AG08396 (cell line): Measurements from ENCODE around the gene SSR4.
A peak's percentile ranks its signal among the peaks of the same experiment; 100 is the strongest.

ENCODE experiments used
- DNase-seq: peaks from one replicate; pipeline ENCODE4 v3.0.0; 2012; ENCODE audit warnings: low spot score, mixed read lengths

Gene SSR4

DNA sequence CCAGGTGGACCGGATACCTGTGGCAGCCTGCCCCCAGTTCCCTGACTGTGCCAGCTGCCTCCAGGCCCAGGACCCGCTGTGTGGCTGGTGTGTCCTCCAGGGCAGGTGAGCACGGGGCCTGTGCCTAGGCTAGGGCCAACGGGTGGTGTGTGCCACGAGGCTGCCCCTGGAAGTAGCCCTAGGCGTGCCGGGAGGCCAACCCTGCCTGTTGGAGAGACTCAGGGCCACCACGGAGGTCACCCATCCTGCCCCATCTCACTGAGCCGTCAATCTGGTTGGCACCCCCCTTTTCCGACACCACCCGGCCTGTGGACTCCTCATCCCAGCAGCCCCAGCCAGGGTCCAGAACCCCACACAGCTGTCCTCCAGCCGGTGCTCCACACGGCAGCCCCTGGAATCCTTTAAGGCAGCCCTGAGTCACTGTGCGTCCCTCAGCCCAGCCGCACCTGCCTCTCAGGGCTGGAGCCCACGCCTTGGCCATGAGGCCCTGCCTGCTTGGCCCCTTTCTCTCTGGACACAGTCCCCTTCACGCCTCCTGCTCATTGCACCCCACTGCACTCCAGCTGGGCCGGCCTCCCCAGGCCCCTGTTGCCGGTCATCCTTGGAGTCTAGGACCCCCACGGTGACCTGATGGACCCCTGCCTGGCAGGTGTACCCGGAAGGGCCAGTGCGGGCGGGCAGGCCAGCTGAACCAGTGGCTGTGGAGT, 25.2 kb upstream of the SSR4 start:
- no peak for DNase-seq

DNA sequence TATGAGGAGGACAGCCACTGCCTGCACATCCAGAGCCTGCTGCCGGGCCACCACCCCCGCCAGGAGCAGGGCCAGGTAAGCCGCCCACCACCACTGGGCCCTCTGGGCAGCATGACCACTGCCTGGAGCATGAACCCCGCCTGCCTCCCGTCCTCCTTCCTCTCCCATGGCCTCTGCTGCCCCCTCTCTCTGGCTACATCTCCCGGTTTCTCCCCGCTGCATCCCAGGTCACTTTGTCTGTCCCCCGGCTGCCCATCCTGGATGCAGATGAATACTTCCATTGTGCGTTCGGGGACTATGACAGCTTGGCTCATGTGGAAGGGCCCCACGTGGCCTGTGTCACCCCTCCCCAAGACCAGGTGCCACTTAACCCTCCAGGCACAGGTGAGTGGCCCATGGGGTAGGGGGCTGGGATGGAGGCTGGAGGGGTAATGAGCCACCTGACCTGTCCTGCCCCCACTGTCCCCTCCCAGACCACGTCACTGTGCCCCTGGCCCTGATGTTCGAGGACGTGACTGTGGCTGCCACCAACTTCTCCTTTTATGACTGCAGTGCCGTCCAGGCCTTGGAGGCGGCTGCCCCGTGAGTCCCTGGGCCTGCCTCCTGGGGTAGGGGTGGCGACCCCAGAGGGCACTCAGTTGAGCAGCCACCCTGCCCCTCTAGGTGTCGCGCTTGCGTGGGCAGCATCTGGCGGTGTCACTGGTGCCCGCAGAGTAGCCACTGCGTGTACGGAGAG, 24.4 kb upstream of the SSR4 start:
- DNase-seq: peak; percentile 14

DNA sequence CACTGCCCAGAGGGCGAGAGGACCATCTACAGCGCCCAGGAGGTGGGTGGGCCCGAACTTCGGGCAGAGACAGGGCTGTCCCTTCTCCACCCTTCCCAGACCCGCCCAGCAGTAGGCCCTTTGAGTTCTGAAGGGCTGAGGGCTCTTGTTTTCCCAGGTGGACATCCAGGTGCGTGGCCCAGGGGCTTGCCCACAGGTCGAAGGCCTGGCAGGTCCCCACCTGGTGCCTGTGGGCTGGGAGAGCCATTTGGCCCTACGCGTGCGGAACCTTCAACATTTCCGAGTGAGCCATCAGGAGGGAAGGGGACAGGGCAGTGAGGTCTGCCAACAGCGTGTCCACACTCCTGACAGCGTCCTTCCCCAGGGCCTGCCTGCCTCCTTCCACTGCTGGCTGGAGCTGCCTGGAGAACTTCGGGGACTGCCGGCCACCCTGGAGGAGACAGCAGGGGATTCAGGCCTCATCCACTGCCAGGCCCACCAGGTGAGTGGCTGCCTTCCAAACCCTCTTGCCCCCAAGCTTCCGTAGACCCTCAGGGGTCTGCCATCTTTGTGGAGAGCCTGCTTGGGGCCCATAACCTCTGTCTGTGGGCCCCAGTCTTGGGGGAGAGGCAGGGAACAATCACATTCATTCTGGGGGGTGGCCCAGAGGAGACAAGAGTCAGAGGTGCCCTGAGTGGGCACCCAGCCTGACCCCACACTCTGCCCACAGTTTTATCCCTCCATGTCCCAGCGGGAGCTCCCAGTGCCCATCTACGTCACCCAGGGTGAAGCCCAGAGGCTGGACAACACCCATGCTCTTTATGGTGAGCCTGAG, 23.7 kb upstream of the SSR4 start:
- DNase-seq: peak; percentile 17

GRCh38 chrX:153771415-153772315, 22.8 kb upstream of the SSR4 start:
- no peak for DNase-seq

DNA sequence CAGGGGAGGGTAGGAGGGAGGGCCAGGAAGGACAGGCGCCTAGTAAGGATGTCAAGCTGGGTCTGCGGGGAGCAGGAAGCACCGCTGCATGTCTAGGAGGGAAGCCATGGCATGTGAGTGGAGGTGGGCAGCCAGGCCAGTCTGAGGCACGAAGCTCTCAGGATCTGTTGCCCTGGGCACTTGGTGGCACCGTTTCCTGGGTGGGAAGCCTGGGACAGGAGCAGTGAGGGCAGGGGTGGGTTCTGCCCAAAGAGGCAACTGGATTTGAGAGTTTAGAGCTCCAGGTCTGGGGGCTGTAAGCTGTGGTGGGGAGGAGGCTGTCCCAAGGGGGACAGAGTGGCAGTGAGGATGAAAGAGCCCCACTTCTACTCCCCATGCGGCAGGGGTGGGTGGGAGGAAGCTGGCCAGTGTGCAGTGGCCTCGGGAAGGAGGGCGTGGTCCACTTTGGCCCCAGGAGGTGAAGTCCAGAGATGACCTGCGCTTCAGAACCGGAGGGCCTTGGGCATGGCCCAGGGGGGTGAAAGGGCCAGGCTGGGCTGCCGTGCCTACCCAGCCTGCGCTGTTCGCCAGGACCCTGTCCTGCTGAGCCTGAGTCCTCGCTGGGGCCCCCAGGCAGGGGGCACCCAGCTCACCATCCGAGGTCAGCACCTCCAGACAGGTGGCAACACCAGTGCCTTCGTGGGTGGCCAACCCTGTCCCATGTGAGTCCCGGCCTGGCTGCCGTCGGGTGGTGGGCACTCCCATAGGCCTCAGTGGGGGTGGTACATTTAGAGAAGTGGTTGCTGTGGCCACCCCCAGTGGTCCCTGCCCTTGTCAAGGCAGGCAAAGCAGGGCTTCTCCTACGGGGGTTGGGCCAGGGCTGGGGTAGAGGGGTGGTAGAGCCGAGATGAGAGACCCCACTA, 21.9 kb upstream of the SSR4 start:
- DNase-seq: no peak

DNA sequence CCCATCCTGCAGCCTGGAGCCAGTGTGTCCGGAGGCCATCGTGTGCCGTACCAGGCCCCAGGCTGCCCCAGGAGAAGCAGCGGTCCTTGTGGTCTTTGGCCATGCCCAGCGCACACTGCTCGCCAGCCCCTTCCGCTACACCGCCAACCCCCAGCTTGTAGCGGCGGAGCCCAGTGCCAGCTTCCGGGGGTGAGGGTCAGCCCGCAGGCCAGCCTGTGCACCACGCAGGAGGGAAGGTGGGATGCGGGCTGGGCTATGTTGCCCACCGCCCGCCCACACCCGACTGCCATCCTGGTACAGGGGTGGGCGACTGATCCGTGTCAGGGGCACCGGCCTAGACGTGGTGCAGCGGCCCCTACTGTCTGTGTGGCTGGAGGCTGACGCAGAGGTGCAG, 21.3 kb upstream of the SSR4 start:
- DNase-seq: no peak

DNA sequence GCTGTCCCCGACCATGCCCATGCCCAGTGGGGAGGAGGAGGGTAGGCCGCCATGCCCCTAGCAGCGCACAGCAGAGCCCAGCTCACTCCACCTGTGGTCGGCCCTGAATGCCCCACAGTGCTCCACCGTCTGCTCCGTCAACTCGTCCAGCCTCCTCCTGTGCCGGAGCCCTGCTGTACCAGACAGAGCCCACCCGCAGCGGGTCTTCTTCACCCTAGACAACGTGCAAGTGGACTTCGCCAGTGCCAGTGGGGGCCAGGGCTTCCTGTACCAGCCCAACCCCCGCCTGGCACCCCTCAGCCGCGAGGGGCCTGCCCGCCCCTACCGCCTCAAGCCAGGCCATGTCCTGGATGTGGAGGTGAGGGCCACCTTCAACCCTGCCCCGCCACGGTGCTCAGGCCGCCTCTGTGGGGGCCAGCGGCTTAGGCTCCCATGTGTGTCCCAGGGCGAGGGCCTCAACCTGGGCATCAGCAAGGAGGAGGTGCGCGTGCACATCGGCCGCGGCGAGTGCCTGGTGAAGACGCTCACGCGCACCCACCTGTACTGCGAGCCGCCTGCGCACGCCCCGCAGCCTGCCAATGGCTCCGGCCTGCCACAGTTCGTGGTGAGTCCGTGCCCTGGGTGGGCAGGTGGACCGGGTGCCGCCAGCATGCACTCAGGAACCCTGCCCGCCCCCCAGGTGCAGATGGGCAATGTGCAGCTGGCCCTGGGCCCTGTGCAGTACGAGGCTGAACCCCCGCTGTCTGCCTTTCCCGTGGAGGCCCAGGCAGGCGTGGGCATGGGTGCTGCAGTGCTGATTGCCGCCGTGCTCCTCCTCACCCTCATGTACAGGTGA, 20.5 kb upstream of the SSR4 start:
- DNase-seq: no peak

GRCh38 chrX:153774576-153775292, 19.7 kb upstream of the SSR4 start:
- DNase-seq: no peak

DNA sequence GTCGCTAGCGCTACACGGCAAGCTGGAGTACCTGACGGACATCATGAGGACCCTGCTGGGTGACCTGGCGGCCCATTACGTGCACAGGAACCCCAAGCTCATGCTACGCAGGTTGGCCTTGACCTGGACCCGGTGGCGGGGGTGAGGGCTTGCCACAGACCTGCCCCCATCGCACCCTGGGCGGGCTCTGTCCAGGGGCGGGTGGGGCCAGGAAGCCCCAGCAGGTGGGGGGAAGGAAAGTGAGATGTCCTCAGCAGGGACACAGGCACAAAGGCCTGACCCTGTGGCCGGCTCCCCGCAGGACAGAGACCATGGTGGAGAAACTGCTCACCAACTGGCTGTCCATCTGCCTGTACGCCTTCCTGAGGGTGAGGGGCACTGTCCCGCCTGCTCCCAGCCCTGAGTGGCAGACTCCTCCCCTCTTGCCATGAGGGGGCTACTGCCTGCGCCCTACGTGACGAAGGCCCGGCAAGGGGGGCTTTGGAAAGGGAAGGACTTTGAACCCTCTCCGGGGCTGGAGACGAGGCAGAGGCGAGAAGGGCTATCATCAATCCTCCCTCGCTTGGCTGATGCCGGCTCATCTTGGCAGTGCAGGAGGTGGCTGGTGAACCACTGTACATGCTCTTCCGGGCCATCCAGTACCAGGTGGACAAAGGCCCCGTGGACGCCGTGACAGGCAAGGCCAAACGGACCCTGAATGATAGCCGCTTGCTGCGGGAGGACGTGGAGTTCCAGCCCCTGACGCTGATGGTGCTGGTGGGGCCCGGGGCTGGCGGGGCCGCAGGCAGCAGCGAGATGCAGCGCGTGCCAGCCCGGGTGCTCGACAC, 19.0 kb upstream of the SSR4 start:
- DNase-seq: no peak

DNA sequence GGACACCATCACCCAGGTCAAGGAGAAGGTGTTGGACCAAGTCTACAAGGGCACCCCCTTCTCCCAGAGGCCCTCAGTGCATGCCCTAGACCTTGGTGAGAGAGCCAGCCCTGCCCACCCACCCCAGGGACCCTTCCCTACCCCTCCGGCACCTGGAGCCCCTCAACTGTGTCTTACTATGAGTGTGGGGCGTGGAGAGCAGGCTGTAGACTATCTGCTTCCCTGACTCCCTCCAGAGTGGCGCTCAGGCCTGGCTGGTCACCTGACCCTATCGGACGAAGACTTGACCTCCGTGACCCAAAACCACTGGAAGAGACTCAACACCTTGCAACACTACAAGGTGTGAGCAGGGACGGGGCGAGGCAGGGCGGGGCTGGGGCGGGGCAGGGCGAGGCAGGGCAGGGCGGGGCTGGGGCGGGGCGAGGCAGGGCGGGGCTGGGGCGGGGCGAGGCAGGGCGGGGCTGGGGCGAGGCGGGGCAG, 18.3 kb upstream of the SSR4 start:
- no peak for DNase-seq

DNA sequence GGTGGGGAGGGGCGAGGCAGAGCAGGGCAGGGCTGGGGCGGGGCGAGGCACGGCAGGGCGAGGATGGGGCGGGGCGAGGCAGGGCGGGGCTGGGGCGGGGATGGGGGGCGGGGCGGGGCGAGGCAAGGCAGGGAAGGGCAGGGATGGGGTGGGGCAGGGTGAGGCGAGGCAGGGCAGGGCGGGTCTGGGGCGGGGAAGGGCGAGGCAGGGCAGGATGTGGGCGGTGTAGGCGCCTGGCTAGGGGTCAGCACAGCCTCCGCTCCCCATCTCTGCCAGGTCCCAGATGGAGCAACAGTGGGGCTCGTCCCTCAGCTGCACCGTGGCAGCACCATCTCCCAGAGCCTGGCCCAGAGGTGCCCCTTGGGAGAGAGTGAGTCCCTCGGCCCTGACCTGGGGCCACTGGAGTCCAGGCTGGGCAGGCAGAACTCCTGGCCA, 17.8 kb upstream of the SSR4 start:
- no peak for DNase-seq

DNA sequence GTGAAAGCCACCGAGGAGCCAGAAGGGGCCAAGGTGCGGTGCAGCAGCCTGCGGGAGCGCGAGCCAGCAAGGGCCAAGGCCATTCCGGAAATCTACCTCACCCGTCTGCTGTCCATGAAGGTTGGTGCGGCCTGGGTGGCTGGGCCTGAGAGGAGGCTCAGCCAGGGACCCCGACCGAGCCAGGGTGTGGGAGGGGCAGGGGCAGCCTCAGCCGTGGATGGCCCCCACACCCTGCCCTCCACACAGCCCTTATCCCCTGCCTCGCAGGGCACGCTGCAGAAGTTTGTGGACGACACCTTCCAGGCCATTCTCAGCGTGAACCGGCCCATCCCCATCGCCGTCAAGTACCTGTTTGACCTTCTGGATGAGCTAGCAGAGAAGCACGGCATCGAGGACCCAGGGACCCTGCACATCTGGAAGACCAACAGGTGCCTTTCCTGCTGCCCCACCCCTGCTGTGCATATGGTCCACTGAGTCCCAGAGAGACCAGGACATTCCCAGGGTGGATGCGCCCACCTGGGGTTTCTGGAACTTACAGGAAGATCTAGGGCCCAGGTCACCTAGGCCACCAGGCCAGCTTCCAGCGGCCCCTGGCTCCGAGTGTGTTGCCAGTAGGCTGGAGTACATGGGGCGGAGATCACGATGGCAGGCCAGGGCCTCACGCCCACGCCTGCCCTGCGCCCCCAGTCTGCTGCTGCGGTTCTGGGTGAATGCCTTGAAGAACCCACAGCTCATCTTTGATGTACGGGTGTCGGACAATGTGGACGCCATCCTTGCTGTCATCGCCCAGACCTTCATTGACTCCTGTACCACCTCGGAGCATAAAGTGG, 17.0 kb upstream of the SSR4 start:
- DNase-seq: no peak

- DNase-seq: no peak
Observed at GRCh38 chrX:153778181-153778580, 16.3 kb upstream of the SSR4 start.

- no peak for DNase-seq
Observed at GRCh38 chrX:153778684-153779101, 15.8 kb upstream of the SSR4 start.

DNA sequence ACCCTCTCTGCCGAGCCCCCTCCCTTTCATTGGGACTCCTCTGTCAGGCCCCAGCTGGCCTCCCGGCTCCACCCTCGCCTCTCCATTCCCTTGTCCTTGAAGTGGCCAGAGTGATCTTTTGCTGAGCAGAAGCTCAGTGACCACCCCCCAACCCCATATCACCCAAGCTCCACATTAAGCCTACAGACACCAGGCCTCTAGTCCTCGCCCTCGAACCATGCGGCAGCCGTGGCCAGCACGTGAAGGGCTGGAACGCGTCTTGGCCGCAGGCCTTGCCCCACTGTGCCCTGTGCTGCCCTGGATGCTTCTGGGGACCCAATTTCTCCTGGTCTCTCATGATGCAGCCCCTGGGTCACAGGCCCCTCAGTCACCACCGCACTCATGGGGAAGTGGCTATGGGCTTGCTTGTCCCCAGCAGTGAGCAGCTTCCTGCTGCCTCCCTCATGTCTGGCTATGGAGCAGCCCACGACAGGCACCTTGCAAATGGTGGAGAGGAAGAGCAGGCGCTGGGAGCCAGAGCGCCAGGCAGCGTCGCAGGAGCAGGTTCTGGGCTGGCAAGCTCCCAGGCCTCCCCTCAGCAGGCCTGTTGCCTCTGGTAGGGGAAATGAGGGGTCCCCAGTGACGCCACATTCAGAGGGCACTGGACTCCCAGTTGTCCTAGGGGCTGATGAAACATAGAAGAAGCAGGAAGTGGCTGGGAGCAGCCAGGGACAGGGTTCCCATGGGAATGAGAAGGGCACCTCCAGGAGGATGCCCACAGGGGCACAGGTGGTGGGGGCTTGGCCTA, 14.4 kb upstream of the SSR4 start:
- DNase-seq: no peak

GRCh38 chrX:153780678-153781427, 13.6 kb upstream of the SSR4 start, which contains the start of gene SRPK3:
TSS of gene SRPK3 (plus strand) at chrX:153781041. CDS start at chrX:153781087, 46 bp downstream.
- DNase-seq: peak; percentile 71
